GM12878 (cell line): ENCODE measurements around the gene ASIC2.

ENCODE experiments used
- GABPA ChIP-seq: IDR thresholded peaks from 2 replicates; pipeline ENCODE4 v1.6.1; 2014; ENCODE audit warnings: antibody characterized with exemption, low read depth, mild to moderate bottlenecking, inconsistent platforms
- GATAD2B ChIP-seq: fragments of 450-650 bp; conservative IDR thresholded peaks from 2 replicates; pipeline ENCODE4 v1.6.1; 2017; ENCODE audit warnings: low read depth, mild to moderate bottlenecking, moderate library complexity
- HCFC1 ChIP-seq: fragments of 150-350 bp; IDR thresholded peaks from 2 replicates; pipeline ENCODE4 v1.6.1; 2014; ENCODE audit warnings: low read length
- MXI1 ChIP-seq: fragments of 150-350 bp; IDR thresholded peaks from 2 replicates; pipeline ENCODE4 v1.6.1; 2011; ENCODE audit warnings: low read depth, mild to moderate bottlenecking, inconsistent platforms, low read length, improper control_type of control experiment
- NR2C1 ChIP-seq: fragments of 450-650 bp; IDR thresholded peaks from 2 replicates; pipeline ENCODE4 v1.6.1; 2017; ENCODE audit warnings: antibody characterized with exemption, mild to moderate bottlenecking, moderate library complexity
- PML ChIP-seq: IDR thresholded peaks from 2 replicates; pipeline ENCODE4 v1.6.1; 2012; ENCODE audit warnings: low read length, inconsistent platforms
- RAD21 ChIP-seq: IDR thresholded peaks from 2 replicates; pipeline ENCODE4 v1.6.1; 2011; ENCODE audit warnings: mild to moderate bottlenecking, low read depth, low read length, moderate library complexity; ENCODE audit not compliant: insufficient read depth
- STAT3 ChIP-seq: IDR thresholded peaks from 2 replicates; pipeline ENCODE4 v1.6.1; 2011; ENCODE audit warnings: low read depth, low read length, improper control_type of control experiment
- ZNF687 ChIP-seq: fragments of 450-650 bp; IDR thresholded peaks from 2 replicates; pipeline ENCODE4 v1.6.1; 2017; ENCODE audit warnings: mild to moderate bottlenecking, moderate library complexity
- TF ChIP-seq, protein P1 (sequence below), 3 experiments: IDR thresholded peaks in 2 of 3; conservative IDR thresholded peaks in 1 of 3; 2 replicates each; pipeline ENCODE4 v1.5.1; 2011; ENCODE audit warnings: low read depth in 3 of 3, low read length in 3 of 3, mild to moderate bottlenecking in 3 of 3, control low read depth in 2 of 3, moderate library complexity in 2 of 3, inconsistent platforms in 1 of 3, mixed read lengths in 1 of 3; ENCODE audit not compliant: control insufficient read depth in 2 of 3, insufficient read depth in 1 of 3; ENCODE audit errors: extremely low read depth in 1 of 3

DNA sequence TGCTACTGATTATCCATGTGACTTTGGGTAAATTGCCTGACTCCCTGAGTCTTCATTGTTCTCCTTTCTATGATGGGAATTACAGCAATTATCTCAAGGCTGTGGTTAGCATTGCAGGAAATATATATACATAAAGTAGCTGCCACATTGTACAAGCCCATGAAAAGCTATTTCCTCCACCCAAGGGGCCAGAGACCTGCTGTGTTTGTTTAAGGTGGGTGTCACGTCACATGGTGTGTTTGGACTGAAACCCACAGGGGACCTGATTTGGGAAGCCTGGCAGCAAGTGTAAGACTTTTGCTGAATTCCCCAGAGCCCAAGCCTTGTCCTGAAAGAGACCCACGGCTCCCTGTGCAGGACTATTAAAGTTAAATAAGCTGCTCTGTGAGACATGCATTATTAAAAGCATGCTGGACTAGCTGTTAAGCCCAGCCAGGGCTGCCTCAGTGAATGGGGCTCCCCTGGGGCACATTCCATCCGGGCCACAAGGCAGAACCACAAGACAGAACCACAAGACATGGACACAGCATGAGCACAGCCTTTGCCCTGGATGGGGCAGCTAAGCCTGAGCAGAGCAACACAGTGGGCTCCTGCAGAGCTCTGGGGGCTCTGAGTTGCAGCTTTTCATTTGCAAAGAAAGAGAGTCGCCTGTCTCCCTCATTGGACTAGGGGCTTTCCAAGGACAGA is 152.5 kb downstream of the ASIC2 start:
- no peak for TF ChIP-seq NR2C1
- no peak for TF ChIP-seq GATAD2B
- TF ChIP-seq MXI1, result no peak
- TF ChIP-seq, protein P1, sequence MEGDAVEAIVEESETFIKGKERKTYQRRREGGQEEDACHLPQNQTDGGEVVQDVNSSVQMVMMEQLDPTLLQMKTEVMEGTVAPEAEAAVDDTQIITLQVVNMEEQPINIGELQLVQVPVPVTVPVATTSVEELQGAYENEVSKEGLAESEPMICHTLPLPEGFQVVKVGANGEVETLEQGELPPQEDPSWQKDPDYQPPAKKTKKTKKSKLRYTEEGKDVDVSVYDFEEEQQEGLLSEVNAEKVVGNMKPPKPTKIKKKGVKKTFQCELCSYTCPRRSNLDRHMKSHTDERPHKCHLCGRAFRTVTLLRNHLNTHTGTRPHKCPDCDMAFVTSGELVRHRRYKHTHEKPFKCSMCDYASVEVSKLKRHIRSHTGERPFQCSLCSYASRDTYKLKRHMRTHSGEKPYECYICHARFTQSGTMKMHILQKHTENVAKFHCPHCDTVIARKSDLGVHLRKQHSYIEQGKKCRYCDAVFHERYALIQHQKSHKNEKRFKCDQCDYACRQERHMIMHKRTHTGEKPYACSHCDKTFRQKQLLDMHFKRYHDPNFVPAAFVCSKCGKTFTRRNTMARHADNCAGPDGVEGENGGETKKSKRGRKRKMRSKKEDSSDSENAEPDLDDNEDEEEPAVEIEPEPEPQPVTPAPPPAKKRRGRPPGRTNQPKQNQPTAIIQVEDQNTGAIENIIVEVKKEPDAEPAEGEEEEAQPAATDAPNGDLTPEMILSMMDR (IDR thresholded peaks at IDR 0.05 in 2 of 3, conservative IDR thresholded peaks at IDR 0.05 in 1 of 3; ENCODE audit: control insufficient read depth in 2 of 3, extremely low read depth in 1 of 3, insufficient read depth in 1 of 3, low read depth in 3 of 3, low read length in 3 of 3), result no peak
- no peak for TF ChIP-seq STAT3
- TF ChIP-seq PML, result no peak
- no peak for TF ChIP-seq RAD21
- TF ChIP-seq ZNF687, result no peak
- TF ChIP-seq HCFC1, result no peak
- TF ChIP-seq GABPA, result no peak
